Glutamatergic neuron (in vitro differentiated cells): Measurements from ENCODE around the gene CDH23. TPM values are rescaled to one million over a fixed set of nuclear protein-coding genes. Genes with fewer than 3 reads are reported as not detected.

Experiments
- DNase-seq: peaks from one replicate; pipeline ENCODE4 v3.0.0; 2022
- H3K27ac Mint-ChIP-seq: one replicate; pipeline ENCODE4 v1.8.0; 2020; ENCODE audit warnings: mild to moderate bottlenecking, mixed read lengths, inconsistent platforms; ENCODE audit not compliant: unreplicated experiment
- H3K27me3 Mint-ChIP-seq: one replicate; pipeline ENCODE4 v1.8.0; 2020; ENCODE audit warnings: mild to moderate bottlenecking, moderate library complexity, mixed read lengths, inconsistent platforms; ENCODE audit not compliant: unreplicated experiment
- H3K36me3 Mint-ChIP-seq: one replicate; pipeline ENCODE4 v1.8.0; 2020; ENCODE audit warnings: mild to moderate bottlenecking, mixed read lengths, inconsistent platforms; ENCODE audit not compliant: unreplicated experiment
- H3K4me1 Mint-ChIP-seq: one replicate; pipeline ENCODE4 v1.8.0; 2020; ENCODE audit warnings: mild to moderate bottlenecking, low read depth, mixed read lengths, inconsistent platforms; ENCODE audit not compliant: unreplicated experiment
- H3K4me3 Mint-ChIP-seq: one replicate; pipeline ENCODE4 v1.8.0; 2020; ENCODE audit warnings: mild to moderate bottlenecking, mixed read lengths, inconsistent platforms; ENCODE audit not compliant: unreplicated experiment
- H3K9me3 Mint-ChIP-seq: one replicate; pipeline ENCODE4 v1.8.0; 2020; ENCODE audit warnings: mild to moderate bottlenecking, moderate library complexity, mixed read lengths, inconsistent platforms; ENCODE audit not compliant: unreplicated experiment
- CTCF ChIP-seq: fragments of 200-600 bp; sonication (generic); IDR thresholded peaks from one replicate; pipeline ENCODE4 v1.5.0; 2021; ENCODE audit not compliant: partially characterized antibody, unreplicated experiment
- total RNA-seq: library from RNA; stranded (reverse); fragmentation: NEBNext Ultra II Directional; extraction: Animal tissue kit (Norgen Biotek cat#: 25700); gene quantifications from one replicate; pipeline ENCODE4 v1.2.1, GENCODE V29; 2021; ENCODE audit not compliant: unreplicated experiment

Gene CDH23
- total RNA-seq, 1 donor from 2014 or later, result 2.0 TPM

GRCh38 chr10:71632896-71633600 lies 236.3 kb downstream of the CDH23 start:
- Mint-ChIP-seq H3K9me3 (peaks cover 1% of the 10 kb centered on the region), H3K4me1 (peaks cover 26% of the 10 kb centered on the region), H3K36me3 (no peaks in the 10 kb centered on the region), H3K27ac (no peak overlapping the region), H3K4me3 (no peak overlapping the region), H3K27me3 (peaks cover 9% of the 10 kb centered on the region)
- no peak for TF ChIP-seq CTCF
- DNase-seq, result no peak

GRCh38 chr10:71633920-71634319 lies 237.2 kb downstream of the CDH23 start:
- peaks cover 26% of the 10 kb centered on the region for H3K4me1 Mint-ChIP-seq
- DNase-seq, result no peak
- H3K27me3 Mint-ChIP-seq, result peaks cover 9% of the 10 kb centered on the region
- H3K9me3 Mint-ChIP-seq, result peaks cover 1% of the 10 kb centered on the region
- no peak overlapping the region for H3K27ac Mint-ChIP-seq
- H3K4me3 Mint-ChIP-seq, result no peak overlapping the region
- no peak for TF ChIP-seq CTCF
- no peaks in the 10 kb centered on the region for H3K36me3 Mint-ChIP-seq

GRCh38 chr10:71634531-71635164 lies 237.9 kb downstream of the CDH23 start:
- no peak for TF ChIP-seq CTCF
- no peak overlapping the region for H3K27ac Mint-ChIP-seq
- peaks cover 1% of the 10 kb centered on the region for H3K9me3 Mint-ChIP-seq
- H3K4me1 Mint-ChIP-seq, result peaks cover 26% of the 10 kb centered on the region
- no peaks in the 10 kb centered on the region for H3K36me3 Mint-ChIP-seq
- H3K27me3 Mint-ChIP-seq, result peaks cover 8% of the 10 kb centered on the region
- H3K4me3 Mint-ChIP-seq, result no peak overlapping the region
- no peak for DNase-seq

DNA sequence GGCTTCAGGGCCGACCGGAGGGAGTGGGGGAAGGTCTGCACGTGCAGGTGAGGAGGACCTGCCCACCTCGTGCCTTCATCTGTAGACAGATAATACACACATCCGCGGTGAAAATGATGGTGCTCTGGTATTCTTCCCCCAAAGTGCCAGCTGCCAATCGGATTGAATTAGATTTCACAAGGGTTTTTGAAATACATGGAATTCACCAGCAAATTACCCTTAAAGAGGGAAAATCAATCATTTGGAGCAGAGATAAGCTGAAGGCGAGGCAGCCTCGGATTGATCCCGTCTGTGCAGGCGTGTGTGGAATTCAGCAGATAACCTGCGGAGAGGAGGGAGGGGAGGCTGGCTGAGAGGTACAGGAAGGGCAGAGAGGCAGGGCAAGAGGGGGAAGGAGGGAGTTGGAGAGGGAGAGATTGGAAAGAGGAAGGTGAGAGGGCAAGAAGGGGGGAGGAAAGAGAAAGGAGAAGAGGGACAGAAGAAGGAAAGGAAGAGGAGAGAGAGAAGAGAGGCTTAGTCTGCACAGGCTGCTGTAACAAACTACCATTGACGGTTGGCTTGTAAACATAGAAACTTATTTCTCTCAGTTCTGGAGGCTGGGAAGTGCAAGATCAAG lies 238.6 kb downstream of the CDH23 start:
- no peak for DNase-seq
- Mint-ChIP-seq H3K27me3 (peaks cover 8% of the 10 kb centered on the region), H3K36me3 (no peaks in the 10 kb centered on the region), H3K4me1 (peaks cover 26% of the 10 kb centered on the region), H3K9me3 (peaks cover 1% of the 10 kb centered on the region), H3K27ac (no peak overlapping the region), H3K4me3 (no peak overlapping the region)
- no peak for TF ChIP-seq CTCF

DNA sequence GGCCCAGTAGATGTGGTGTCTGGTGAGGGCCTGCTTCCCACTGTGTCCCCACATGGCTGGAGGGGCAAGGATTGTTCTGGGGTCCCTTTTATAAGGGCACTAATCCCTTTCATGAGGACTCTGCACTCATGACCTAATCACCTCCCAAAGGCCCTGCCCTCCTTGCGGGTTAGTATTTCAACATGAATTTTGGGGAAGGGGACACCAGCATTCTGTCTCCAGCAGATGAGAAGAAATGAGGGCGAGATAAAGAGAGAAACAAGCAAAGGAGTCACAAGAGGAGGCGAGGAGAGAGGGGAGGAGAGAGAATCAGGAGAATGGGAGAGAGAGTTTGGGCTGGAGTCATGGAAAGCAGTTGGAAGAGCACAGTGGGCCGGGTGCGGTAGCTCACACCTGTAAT lies 239.1 kb downstream of the CDH23 start:
- no peak for TF ChIP-seq CTCF
- H3K27ac Mint-ChIP-seq, result no peak overlapping the region
- H3K4me3 Mint-ChIP-seq, result no peak overlapping the region
- H3K4me1 Mint-ChIP-seq, result peaks cover 26% of the 10 kb centered on the region
- no peak for DNase-seq
- H3K9me3 Mint-ChIP-seq, result peaks cover 1% of the 10 kb centered on the region
- H3K27me3 Mint-ChIP-seq, result peaks cover 8% of the 10 kb centered on the region
- no peaks in the 10 kb centered on the region for H3K36me3 Mint-ChIP-seq
